Measurements from ENCODE around the gene TMTC2. TPM values are rescaled to one million over a fixed set of nuclear protein-coding genes. Genes with fewer than 3 reads are reported as not detected.

The TMTC2 gene
- total RNA-seq = 25.5 TPM

- DNase-seq (ENCODE audit: low spot score) = peak; percentile 96
- intact Hi-C loops (cut with DNase I) = loop anchor here (10.0 kb wide), 1 partner anchor 1708 kb away; no protein-coding TSS in a partner anchor
- peak; percentile 99 for ATAC-seq
Measured at GRCh38 chr12:82686168-82687020, at the start of gene TMTC2. TMTC2 (plus strand) TSS chr12:82686906.

GRCh38 chr12:82638324-82638723, 48.4 kb upstream of the TMTC2 start:
- intact Hi-C loops (cut with DNase I) = no loop called here

GRCh38 chr12:82644896-82645295, 41.8 kb upstream of the TMTC2 start:
- no peak for DNase-seq (ENCODE audit: low spot score)
- no peak for ATAC-seq
- intact Hi-C loops (cut with DNase I) = no loop called here

More at GRCh38 chr12:82638324-82638723, 48.4 kb upstream of the TMTC2 start:
- DNase-seq (ENCODE audit: low spot score) (no peak), ATAC-seq (no peak)

- ATAC-seq = no peak
- intact Hi-C loops (cut with DNase I) = no loop called here
Measured at GRCh38 chr12:82645414-82645813, 41.3 kb upstream of the TMTC2 start.

GRCh38 chr12:82647853-82648252, 38.9 kb upstream of the TMTC2 start:
- ATAC-seq = no peak
- intact Hi-C loops (cut with DNase I) = no loop called here
- no peak for DNase-seq (ENCODE audit: low spot score)

More at GRCh38 chr12:82645414-82645813, 41.3 kb upstream of the TMTC2 start:
- no peak for DNase-seq (ENCODE audit: low spot score)

- ATAC-seq (no peak), DNase-seq (ENCODE audit: low spot score) (no peak)
- intact Hi-C loops (cut with DNase I) = no loop called here
Measured at GRCh38 chr12:82648259-82648909, 38.3 kb upstream of the TMTC2 start.

GRCh38 chr12:82650627-82651337, 35.9 kb upstream of the TMTC2 start:
- ATAC-seq (no peak), DNase-seq (ENCODE audit: low spot score) (no peak)
- intact Hi-C loops (cut with DNase I) = no loop called here

- intact Hi-C loops (cut with DNase I) = no loop called here
- DNase-seq (ENCODE audit: low spot score) (no peak), ATAC-seq (no peak)
Measured at GRCh38 chr12:82651489-82651888, 35.2 kb upstream of the TMTC2 start.

GRCh38 chr12:82652071-82652470, 34.6 kb upstream of the TMTC2 start:
- DNase-seq (ENCODE audit: low spot score) (no peak), ATAC-seq (no peak)
- intact Hi-C loops (cut with DNase I) = no loop called here

GRCh38 chr12:82655751-82656150, 31.0 kb upstream of the TMTC2 start:
- DNase-seq (ENCODE audit: low spot score) (no peak), ATAC-seq (peak; percentile 57)
- intact Hi-C loops (cut with DNase I) = no loop called here

GRCh38 chr12:82659343-82660207, 27.1 kb upstream of the TMTC2 start:
- no peak for ATAC-seq
- DNase-seq (ENCODE audit: low spot score) = no peak
- intact Hi-C loops (cut with DNase I) = loop anchor here (10.0 kb wide), 1 partner anchor 1295 kb away; no protein-coding TSS in a partner anchor

GRCh38 chr12:82660541-82661325, 26.0 kb upstream of the TMTC2 start:
- ATAC-seq (no peak), DNase-seq (ENCODE audit: low spot score) (no peak)
- intact Hi-C loops (cut with DNase I) = loop anchor here (10.0 kb wide), 1 partner anchor 1296 kb away; no protein-coding TSS in a partner anchor

GRCh38 chr12:82663893-82664292, 22.8 kb upstream of the TMTC2 start:
- no peak for ATAC-seq
- no peak for DNase-seq (ENCODE audit: low spot score)
- intact Hi-C loops (cut with DNase I) = loop anchor here (10.0 kb wide), 1 partner anchor 1299 kb away; no protein-coding TSS in a partner anchor

GRCh38 chr12:82665142-82665923, 21.4 kb upstream of the TMTC2 start:
- DNase-seq (ENCODE audit: low spot score) (no peak), ATAC-seq (no peak)
- intact Hi-C loops (cut with DNase I) = loop anchor here (10.0 kb wide), 1 partner anchor 1301 kb away; no protein-coding TSS in a partner anchor

- intact Hi-C loops (cut with DNase I) = loop anchor here (10.0 kb wide), 1 partner anchor 1302 kb away; no protein-coding TSS in a partner anchor
- ATAC-seq = no peak
Measured at GRCh38 chr12:82666830-82667229, 19.9 kb upstream of the TMTC2 start.

GRCh38 chr12:82671673-82672195, 15.0 kb upstream of the TMTC2 start:
- intact Hi-C loops (cut with DNase I) = no loop called here
- DNase-seq (ENCODE audit: low spot score) = no peak
- ATAC-seq = no peak

More at GRCh38 chr12:82666830-82667229, 19.9 kb upstream of the TMTC2 start:
- no peak for DNase-seq (ENCODE audit: low spot score)

Data from sciatic nerve (tissue), 2 donors.